GM21825 (cell line): ENCODE data around the gene PRKCH.

Source experiments
- ATAC-seq: cut with Tn5 transposase; IDR thresholded peaks from one replicate; pipeline ENCODE4 v1.9.1; 2021; ENCODE audit warnings: mild to moderate bottlenecking, moderate library complexity; ENCODE audit not compliant: unreplicated experiment

The PRKCH gene

DNA sequence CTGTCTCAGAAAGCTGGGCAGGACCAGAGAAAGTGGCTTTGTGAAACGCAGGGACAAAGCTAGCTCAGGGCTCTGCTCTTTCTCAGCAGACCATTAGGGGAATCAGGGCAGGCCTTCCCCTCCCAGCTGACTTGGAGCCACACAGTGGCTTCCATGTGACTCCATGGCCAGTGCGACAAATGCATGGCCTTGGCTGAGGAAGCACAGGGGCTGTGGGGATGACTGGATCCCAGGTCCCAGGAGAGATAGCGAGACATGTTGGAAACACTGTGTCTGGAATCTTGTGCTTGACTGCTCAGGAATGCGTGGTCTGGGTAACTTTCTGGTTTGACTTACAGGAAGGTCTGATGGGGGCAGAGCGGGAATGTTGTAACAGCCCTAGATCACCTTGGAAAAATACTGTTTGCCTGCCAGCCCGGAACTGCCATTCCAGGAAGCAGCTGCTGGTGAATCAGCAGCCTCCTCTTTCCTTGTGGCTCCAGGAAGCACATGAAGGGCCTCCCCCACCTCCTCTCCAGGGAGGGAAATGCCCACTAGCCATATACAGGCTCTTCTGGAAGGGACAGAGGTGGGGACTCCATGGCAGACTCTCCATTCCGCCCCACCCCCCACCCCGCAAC, 240.4 kb downstream of the PRKCH start:
- ATAC-seq: no peak

DNA sequence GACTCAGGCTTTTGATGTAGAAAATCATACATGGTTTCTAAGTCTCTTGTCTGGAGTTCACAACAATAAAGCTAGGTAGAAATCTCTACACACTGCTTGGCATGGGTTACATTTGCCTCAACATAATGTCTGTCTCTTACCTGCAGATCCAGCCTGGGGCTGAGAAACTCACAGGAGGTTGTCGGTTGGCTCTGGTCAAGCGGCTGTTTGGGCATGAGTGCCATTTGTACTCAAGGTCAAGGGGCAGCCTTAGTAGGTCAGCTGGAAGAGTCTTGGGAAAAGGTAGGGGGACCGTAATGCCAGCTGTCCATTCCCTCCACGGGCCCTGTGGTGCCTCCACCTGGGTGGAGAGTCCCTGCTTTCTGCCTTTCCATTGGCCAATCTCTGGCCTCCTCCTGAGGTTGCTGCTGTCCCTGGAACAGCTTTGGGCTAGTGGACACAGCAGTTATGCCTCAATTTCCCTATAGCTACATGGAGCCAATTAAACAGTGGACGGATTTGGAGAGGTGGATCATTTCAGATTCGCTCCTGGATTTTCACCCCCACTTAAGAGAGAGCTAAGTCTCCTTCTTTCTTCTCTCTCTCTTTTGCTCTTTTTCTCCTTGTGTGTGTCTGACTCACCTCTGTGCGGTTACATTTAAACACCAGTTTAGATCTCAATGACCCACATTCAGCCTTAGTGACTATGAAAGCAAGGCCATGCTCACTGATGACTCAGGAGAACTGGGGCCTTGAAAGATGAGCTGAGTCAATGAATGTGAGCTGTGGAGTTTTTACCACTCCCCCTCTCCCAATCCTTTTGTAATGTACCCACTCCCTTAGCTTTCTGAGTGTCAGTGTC, 241.2 kb downstream of the PRKCH start:
- ATAC-seq: no peak

DNA sequence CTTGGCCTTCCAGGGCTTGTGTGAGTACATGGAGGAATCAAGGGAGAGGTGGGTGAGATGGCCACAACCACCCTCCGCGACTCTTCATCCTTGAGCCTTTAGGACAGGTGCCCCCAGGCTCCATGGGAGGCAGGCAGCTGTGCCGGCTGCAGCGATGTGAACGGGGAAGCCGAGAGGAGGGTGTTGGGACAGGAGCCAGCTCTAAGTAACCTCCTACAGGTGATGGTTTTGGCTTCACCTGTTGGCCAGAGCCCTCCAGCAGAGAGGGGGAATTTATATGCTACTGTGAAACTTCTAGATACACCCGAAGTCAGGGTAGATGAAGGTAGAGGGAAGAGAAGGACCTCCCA, 241.8 kb downstream of the PRKCH start:
- no peak for ATAC-seq

DNA sequence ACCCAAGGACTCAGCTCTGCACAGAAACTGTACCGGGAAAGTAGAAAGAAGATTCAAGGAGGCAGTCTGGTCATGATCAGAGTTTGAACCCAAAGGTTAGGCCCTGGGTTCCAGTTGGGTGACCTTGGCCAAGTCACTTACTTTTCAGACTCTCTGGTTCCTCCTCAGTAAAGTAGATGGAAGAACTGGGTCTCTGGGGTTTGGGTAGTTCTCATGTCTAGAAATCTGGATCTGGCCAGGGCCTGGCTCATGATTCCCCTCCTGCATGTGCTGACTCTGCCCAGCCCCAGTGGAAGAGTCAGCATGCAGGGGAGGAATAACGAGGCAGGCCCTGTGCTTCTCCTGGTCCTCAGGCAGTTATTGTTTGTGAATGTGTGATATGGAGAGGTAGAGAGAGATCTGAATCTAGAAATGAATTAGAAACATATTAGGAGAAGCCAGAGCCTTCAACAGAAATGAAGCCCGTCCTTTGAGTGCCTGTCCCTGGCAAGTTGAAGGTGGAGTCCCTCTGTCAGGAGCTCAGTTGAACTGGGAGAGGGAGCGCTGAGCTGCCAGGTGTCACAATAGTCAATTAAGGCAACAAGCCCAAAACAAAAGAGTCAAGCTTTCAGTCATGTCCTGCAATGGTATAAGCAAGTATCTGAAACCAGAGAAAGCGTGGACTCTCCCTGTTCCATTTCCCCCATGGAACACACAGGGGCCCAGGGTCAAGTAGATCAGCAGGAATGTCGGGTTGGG, 242.7 kb downstream of the PRKCH start:
- no peak for ATAC-seq

DNA sequence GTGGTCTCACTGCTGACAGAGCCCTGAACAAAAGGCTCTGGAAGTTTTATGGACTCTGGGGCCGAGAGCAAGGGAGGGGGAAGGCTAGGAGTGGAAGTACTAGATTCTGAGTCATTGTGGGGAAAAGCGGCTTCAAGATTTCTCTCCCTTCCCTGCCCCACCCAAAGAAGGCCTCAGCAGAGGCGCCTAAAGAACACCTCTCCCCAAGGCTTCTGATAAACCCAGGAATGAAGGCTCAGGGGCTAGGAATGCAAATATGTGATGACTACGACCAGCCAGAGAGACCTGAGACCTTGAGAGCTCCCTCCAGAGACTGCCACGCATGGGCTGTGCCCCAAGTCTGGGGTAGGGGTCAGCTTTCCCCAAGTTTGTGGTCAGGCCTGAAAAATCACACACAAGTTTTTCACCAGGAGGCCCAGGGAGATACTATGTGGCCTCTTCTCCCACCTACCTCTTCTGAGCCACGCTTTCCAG, 243.3 kb downstream of the PRKCH start:
- ATAC-seq: no peak

DNA sequence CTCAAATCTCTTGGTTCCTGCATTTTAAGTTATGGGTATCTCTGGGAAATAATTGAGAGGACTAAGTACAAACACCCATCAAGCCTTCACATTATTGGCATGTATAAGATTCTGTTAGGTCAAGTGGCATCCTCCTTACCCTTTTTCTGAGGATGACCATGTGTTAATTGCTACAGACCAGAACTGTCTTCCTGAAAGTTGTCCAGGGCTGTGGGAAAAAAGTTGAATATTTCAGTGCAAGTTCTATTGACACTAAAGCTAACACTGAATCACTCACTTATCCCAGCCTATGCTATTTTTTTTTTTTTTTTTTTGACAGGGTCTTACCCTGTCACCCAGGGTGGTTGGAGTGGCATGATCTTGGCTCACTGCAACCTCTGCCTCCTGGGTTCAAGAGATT, 243.8 kb downstream of the PRKCH start:
- ATAC-seq: no peak

DNA sequence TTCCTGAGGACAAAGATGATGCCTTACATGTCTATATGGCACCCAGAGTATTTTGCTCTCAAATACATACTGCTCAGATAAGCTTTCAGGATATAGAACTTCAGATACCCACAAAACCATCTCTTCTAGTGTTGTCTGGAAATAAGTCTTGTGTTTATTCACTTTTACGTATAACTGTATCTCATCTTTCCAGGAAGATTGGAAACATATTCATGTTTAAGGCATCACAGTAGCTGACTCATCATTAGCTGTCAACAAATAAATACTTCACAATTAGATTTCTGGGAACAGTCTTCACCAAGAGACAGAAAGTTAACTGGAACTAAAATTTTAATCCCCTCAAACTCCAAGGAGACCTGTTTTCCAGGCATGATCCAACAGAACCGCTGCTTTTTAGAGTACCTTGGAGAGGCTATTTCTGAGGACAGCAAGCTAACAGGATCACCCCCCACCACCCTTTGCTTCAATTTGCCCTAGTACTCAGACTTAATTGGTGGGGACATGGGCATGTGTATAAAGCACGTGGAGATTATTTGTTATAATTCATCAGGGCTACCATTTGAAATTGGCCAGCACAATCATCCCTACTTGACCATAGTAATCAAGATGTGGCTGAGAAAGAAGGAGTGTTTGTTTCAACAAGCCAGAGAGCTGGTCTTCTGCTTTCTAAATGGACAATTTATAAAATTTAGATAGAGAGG, 244.6 kb downstream of the PRKCH start:
- ATAC-seq: no peak

DNA sequence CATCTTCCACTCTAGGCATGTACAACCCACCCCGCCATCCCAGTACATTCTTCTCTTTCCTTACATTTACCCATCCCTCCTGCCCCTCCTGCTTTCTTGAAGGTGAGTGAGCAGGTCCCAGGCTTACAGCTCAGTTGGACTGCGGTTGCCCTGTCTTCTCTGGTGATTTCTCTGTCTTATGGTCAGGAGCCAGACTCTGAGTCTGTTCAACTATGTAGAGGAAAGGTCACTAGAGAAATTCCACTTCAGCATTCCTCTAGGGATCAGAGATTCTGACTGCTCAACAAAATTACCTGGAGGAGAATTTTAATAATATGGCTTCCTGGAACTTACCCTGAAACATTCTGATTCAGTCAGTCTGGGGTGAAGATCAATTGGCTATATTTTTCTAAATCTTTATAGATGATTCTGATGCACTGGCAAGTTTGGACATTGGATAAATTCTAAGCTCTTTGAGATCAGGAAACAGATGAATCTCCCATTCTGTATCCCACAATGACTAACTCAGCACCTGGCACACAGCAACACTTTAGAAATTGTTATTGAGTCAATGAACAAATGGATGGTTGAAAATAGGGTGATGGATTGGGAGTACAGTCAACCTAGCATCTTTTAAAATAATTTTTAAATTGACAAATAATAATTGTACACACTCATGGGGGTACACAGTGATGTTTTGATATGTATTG, 245.3 kb downstream of the PRKCH start:
- no peak for ATAC-seq

DNA sequence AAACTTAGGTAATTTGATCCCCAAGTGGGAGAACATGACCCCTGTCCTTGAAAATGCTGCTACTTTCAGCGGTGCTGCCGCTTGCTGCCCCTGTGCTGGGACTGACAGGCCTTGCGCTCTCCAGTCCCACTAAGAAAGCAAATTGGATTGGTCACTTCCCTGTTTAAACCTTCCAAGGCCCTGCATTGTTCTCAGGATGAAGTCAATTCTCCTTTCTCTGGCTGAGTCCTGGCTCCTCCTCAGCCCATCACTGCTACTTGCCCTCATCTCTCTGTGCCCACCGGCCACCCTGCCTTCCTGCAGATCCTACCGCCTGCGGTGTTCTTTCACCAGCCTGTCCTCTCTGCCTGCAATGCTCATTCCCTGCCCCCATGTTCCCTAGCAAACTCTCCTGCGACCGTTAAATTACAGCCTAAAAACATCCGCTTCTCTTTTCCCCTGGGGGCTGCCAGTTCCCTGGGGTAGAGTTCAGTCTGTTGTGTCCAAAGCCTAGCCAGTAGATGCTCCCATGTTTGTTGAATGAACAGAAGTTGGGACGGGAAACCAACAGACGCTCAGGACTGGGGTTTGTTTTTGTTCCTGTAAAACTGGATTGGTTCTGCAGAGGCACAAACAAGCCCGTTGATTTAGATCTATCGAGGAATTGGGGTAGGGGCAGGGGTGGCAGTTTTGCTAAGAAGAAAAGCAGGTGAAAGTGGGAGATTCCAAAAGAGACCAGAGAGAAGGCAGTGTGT, 246.6 kb downstream of the PRKCH start:
- ATAC-seq: no peak

DNA sequence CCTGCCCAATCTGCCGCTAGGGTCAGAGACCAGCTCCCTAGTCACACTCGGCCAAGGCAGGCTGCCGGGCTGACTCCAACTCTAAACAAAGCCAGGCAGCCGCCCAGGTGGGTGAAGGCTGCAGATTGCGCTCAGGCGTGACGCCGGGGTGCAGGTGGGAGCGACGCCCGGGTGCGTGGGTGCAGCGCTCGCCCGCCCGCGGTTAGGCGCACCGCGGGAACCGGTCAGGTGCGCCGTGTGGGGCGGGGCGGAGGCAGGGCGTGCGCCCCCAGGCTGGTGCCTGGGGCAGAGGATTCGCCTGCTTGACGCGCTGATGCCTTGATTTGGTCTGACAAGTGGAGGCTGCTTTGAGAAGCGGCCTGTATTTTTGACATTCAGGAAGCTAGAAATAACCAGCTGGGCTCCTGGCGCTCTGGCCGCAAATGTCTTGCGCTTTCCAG, 247.2 kb downstream of the PRKCH start:
- peak; percentile 86 for ATAC-seq

DNA sequence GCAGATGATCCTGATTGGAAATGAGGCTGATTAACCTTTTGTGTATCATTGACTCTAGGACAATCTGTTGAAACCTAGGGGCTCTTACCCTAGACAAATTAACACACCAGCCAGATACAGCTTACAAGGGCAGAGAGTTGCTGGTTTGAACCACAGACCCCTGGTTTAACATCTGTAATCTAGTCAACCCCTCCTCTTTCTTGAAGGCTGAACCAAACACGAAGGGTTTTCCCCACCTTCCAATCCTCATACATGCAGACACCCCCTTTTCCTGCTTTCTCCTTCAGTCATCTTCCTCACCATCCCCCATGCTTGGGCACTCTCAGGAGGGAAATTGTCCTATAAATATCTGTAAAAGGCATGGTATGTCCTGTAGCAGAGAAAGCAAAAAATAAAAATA, 247.9 kb downstream of the PRKCH start:
- no peak for ATAC-seq

DNA sequence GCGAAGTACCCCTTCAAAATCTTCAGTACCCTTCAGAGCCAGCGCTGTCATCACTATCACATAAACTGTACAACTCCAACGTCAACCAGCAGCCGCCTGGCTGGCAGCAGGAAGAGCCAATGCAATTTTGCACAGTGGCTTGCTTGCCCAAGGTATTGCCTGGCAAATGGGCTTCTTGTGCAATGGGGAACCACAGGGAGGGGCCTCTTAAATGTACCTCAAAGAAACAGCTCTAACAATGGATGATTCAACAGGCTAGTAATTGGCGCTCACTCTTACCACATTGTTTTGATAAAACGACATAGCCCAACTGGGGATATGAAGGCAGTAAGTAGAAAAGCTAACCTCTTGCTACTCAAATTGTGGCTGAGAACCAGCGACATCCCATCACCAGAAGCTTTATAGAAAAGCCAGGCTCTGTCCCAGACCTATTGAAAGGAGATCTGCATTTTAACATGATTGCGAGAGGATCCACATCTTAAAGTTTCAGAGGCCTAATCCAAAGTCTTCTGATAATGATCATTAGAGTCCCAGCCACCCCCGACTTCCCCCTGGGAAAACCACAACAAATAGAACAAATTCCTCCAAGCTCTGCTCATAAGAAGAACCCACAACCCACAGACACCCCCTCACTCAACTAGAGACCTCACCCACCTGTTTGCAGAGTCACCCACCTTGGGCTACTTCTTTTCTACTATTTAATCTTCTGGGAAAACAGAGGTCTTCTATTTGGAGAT, 248.6 kb downstream of the PRKCH start:
- ATAC-seq: no peak

DNA sequence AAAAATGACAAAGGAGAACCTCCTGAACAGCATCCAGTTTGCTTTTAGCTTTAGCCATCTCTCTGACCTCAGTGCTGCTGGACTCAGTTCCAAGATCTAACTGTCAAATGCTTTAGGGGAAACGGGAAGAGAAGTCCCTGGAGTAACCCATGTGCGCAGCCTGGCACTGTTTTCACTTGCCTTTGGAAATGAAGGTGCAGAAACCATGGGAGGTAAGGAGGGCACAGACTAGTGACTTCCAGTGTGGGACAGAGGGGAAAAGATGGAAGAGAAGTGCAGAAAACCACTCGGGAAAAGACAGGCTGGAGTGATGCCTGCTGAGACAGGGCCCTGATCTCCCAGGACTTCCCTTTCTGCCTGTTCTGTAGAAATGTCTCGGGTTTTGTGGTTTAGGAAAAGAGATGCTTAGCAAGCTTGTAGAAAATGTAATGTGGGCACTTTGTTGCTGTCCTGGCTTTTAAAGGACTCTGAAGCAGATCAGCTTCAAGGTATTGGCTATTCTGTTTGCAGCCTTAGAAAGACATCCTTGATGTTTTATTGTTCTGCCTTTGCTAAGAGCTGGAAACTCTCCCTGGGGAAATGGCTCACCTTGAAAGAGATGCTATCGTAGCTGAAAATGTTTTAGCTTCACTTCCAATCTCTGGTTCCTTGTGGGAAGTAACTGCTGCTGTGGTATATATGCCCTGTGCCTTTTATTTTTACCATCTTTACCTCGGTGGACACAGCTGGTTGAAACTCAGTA, 249.3 kb downstream of the PRKCH start:
- no peak for ATAC-seq

DNA sequence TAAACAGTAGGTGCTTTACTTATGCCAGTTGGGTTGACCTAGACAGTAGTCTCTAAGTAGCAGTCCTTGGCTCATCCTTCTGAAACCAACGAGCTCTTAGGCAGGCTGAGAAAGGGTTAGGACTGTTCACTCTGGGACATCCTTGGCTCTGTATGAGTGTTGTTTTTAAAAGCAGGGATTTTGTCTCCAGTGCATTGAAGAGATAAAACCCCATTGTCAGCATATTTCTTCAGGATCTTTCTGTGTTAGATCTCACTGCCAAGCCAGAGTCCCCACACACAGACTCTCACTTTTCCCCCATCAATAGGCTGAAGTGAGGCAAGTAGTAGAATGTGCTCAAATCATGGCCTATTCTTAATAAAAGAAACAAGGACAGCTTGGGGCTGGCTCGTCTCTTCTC, 250.5 kb downstream of the PRKCH start:
- no peak for ATAC-seq

DNA sequence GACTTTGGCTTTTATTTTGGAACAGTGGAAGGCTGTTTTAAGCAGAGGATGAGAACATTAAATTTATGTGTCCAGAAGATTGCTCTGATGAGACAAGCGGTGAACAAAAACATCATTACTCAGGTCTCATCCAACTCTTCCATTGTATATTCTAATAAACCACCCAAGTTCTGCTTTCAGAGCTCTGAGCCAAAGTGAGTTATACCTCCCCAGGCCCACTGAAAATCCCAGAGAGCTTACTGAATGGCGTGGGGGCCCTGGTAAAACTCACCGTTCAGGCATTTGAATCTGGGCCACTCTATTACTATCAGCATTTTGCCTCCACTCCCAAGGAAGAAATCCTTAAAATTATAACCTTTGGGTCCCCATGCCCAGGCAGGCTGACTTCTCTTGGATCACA, 251.9 kb downstream of the PRKCH start:
- no peak for ATAC-seq

DNA sequence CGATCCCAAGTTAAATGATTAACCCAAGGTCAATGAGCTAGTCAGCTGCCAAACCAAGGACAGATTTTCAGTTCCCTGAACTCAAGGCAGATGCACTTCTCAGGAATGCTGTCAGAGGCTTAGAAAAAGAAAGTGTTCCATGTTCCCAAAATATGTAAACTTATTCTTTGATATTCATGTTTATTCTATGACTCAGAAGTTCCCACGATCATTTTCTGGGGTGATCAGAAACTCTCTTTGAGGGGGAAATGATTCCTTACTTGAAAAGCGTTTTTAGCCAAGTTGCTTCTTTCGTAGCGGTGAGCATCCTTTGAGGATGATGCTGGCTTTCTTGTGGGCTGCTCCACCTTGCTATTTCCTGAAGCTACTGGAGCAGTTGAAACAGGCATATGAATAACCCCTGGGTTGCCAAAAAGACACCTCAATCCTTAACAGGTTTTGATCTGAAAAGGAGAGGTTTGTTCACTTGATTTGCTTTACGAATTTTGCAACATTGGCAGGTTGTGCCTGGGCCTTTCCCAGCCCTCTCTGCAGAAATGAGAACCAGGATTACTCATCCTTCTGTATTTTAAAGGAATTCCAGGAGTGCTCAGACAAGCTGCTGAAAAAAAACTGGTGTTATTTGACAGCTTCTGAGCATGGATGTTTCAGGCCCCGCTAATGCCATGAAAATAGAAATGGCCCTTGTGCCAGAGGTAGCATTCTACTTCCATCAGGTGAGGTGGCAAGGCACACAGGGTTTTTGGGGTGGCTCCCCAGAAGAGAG, 252.6 kb downstream of the PRKCH start:
- no peak for ATAC-seq

DNA sequence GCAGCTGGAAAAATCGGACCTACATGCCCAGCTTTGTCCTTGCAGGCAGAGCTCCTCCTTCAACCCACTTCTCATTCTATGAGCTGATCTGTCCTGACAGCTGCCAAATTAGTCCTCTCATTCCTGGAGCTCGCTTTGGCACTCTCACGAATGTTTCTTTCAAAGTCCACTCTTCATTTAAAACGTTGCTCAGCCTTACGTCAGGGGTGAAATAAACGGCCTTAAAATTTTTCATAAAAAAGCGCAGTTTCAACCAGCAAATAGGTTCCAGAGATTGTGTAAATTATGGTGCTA, 253.1 kb downstream of the PRKCH start:
- no peak for ATAC-seq

DNA sequence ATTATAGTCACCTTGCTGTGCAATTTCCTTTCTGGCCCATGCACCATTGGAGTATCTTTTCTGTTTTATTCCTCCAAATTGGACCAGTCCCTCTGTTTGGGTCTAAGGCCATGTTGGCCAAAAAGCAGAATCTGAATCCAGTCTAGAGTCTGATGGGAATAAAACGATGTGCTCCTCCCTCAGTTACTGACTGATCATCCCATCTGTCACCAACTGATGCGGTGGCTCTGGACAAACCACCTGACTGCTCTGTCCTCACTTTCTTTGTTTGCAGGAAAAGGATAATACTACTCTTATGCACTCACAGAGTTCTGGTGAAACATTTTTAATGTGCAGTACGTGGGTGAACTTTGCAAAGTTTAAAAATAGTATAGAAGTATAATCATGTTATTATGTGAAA, 253.7 kb downstream of the PRKCH start:
- ATAC-seq: no peak
